Measurements from ENCODE around the gene OTOP2. TPM values are rescaled to one million over a fixed set of nuclear protein-coding genes. Genes with fewer than 3 reads are reported as not detected.

The OTOP2 gene
- total RNA-seq, 1 experiment from 2014 or later, result 0.11 TPM

GRCh38 chr17:74981318-74981978 lies 57.4 kb downstream of the OTOP2 start:
- Histone ChIP-seq H3K18ac (ENCODE audit: insufficient read length, low read depth, low read length) (no peak overlapping the region), H4K20me1 (ENCODE audit: control insufficient read depth, insufficient read depth, insufficient read length) (no peaks in the 10 kb centered on the region), H3K79me1 (ENCODE audit: insufficient read depth, low read depth, low read length, poor library complexity, severe bottlenecking) (no peaks in the 10 kb centered on the region), H3K56ac (ENCODE audit: insufficient read length, low read depth, low read length) (no peak overlapping the region), H3K23ac (ENCODE audit: insufficient read length, low read depth, low read length) (no peak overlapping the region), H3K27ac (ENCODE audit: insufficient read length, low read depth, low read length) (no peak overlapping the region), H3K9me3 (ENCODE audit: control insufficient read depth, low read depth, low read length) (no peaks in the 10 kb centered on the region), H2BK5ac (ENCODE audit: insufficient read length, low read length) (no peak overlapping the region), H2BK12ac (ENCODE audit: insufficient read length, low read depth, low read length) (no peak overlapping the region), H3K23me2 (ENCODE audit: insufficient read length, low read depth, low read length, poor library complexity, severe bottlenecking) (peaks cover 10% of the 10 kb centered on the region), H4K8ac (replicated peaks; ENCODE audit: insufficient read length, low read depth, low read length) (no peak overlapping the region), H3K4ac (ENCODE audit: low read depth, low read length) (no peak overlapping the region), H3K79me2 (ENCODE audit: insufficient read depth, low read length) (no peaks in the 10 kb centered on the region), H3K9ac (ENCODE audit: extremely low read depth, insufficient read length, low read length) (peak overlapping the region; percentile 16), H4K91ac (ENCODE audit: insufficient read length, low read depth, low read length) (no peak overlapping the region), H2AK5ac (ENCODE audit: insufficient read length, low read length) (no peak overlapping the region), H2AFZ (ENCODE audit: low read length) (no peak overlapping the region), H3K4me2 (ENCODE audit: insufficient read depth, insufficient read length, low read length) (peak overlapping the region; percentile 88), H3T11ph (ENCODE audit: low read length) (no peak overlapping the region), H4K5ac (ENCODE audit: insufficient read length, low read depth, low read length) (no peak overlapping the region), H3K14ac (ENCODE audit: insufficient read depth, low read length) (peak overlapping the region; percentile 45; the same call in 1 of the 2 replicates), H3K27me3 (ENCODE audit: insufficient read depth, low read length) (no peaks in the 10 kb centered on the region), H3K4me1 (ENCODE audit: insufficient read depth, low read length) (peaks cover 3% of the 10 kb centered on the region; the same call in 1 of the 2 replicates), H2BK120ac (ENCODE audit: low read depth, low read length, poor library complexity, severe bottlenecking) (no peak overlapping the region), H2BK20ac (ENCODE audit: low read depth, low read length, poor library complexity, severe bottlenecking) (no peak overlapping the region), H2BK15ac (ENCODE audit: low read depth, low read length) (no peak overlapping the region)
- Mint-ChIP-seq H3K36me3 (ENCODE audit: insufficient read depth in 1 of 3, low read depth in 3 of 3) (no peaks in the 10 kb centered on the region), H3K27me3 (ENCODE audit: low read depth) (peaks cover 25% of the 10 kb centered on the region), H3K9me3 (no peaks in the 10 kb centered on the region; a peak in 1 of 5 replicates), H3K27ac (peak overlapping the region in 2 of 3 experiments; percentile 93 to 97; a peak in 4 of 7 replicates), H3K4me3 (peak overlapping the region; percentile 80 to 90), H3K4me1 (peaks cover 7 to 14% of the 10 kb centered on the region in 2 experiments)
- no CpG with 5 or more reads among the region's 16 CpGs for WGBS (ENCODE audit: extremely low coverage, insufficient read length, low lambda C conversion rate)
- TF ChIP-seq CTCF (conservative IDR thresholded peaks at IDR 0.05), result no peak
- DNase-seq, result no peak

Measured in H9 (cell line).